Measurements from ENCODE around the gene ALKAL2.

DNA sequence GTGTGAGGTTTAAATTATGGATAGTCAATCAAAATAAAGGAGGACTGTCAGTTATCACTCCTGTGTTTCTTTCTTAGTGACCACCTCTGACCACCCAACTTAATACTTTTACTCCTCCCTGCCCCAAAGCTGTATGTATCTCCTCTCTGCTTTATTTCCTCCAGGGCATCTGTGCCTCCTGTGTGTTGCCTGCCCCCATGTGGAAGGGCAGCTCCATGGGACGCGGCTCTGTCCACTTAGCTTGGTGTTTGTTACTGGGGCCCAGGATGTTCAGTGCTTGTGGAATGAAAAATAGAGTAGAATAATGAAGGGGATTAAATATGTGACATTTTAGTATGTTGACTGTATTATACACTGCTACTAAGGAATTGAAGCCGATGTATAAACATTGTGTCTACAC is 13.4 kb downstream of the ALKAL2 start:
- TF ChIP-seq, protein P1, sequence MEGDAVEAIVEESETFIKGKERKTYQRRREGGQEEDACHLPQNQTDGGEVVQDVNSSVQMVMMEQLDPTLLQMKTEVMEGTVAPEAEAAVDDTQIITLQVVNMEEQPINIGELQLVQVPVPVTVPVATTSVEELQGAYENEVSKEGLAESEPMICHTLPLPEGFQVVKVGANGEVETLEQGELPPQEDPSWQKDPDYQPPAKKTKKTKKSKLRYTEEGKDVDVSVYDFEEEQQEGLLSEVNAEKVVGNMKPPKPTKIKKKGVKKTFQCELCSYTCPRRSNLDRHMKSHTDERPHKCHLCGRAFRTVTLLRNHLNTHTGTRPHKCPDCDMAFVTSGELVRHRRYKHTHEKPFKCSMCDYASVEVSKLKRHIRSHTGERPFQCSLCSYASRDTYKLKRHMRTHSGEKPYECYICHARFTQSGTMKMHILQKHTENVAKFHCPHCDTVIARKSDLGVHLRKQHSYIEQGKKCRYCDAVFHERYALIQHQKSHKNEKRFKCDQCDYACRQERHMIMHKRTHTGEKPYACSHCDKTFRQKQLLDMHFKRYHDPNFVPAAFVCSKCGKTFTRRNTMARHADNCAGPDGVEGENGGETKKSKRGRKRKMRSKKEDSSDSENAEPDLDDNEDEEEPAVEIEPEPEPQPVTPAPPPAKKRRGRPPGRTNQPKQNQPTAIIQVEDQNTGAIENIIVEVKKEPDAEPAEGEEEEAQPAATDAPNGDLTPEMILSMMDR (IDR thresholded peaks at IDR 0.05 in 2 of 3, conservative IDR thresholded peaks at IDR 0.05 in 1 of 3; ENCODE audit: control insufficient read depth in 2 of 3, extremely low read depth in 1 of 3, insufficient read depth in 1 of 3, low read depth in 3 of 3, low read length in 3 of 3), result peak; percentile 7 to 27 (median 18); a peak in 3 of 6 replicates
- TF ChIP-seq, protein P2, sequence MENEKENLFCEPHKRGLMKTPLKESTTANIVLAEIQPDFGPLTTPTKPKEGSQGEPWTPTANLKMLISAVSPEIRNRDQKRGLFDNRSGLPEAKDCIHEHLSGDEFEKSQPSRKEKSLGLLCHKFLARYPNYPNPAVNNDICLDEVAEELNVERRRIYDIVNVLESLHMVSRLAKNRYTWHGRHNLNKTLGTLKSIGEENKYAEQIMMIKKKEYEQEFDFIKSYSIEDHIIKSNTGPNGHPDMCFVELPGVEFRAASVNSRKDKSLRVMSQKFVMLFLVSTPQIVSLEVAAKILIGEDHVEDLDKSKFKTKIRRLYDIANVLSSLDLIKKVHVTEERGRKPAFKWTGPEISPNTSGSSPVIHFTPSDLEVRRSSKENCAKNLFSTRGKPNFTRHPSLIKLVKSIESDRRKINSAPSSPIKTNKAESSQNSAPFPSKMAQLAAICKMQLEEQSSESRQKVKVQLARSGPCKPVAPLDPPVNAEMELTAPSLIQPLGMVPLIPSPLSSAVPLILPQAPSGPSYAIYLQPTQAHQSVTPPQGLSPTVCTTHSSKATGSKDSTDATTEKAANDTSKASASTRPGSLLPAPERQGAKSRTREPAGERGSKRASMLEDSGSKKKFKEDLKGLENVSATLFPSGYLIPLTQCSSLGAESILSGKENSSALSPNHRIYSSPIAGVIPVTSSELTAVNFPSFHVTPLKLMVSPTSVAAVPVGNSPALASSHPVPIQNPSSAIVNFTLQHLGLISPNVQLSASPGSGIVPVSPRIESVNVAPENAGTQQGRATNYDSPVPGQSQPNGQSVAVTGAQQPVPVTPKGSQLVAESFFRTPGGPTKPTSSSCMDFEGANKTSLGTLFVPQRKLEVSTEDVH (IDR thresholded peaks at IDR 0.05; ENCODE audit: low read depth, partially characterized antibody), result no peak
- no peak for TF ChIP-seq DPF2 (IDR thresholded peaks at IDR 0.05)

All from GM12878 (cell line).